NCI-H1105 treated with DMSO at 0.1 percent for 48 hours (cell line): ENCODE results near the gene CRNKL1.
A peak's percentile ranks its signal among the peaks of the same experiment; 100 is the strongest.

Experiments used
- DNase-seq: peaks from one replicate; lab custom pipeline; 2025; lab: John Stamatoyannopoulos, UW

Gene CRNKL1

GRCh38 chr20:20052074-20052970 lies at the start of gene CRNKL1, which contains the start of gene CFAP61:
CRNKL1 (minus strand) TSS chr20:20052466; CDS start chr20:20052342, 124 bp downstream.
CFAP61 (plus strand) TSS chr20:20052532; CDS start chr20:20056654, 4,122 bp downstream.
- DNase-seq = peak; percentile 96

GRCh38 chr20:20100881-20101280 lies 48.6 kb upstream of the CRNKL1 start:
- DNase-seq = no peak

DNA sequence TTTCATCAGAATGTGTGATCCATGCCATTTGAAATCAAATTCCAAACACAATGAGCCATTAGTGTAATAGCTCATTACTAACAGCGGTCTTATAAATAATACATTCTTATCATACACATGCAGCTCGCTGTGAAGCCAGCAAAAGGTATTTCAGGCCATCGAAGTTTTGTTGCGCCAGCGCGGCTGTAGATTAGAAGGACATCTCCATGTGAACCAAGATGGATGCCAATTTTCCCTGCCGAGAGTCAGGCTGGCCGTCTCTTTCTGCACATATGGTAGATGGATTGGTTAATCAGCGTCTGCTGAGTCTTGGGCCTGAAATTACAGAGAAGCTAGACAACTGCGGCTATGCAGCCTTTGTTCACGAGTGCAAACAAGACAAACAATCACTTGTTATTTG lies 44.2 kb upstream of the CRNKL1 start:
- no peak for DNase-seq

DNA sequence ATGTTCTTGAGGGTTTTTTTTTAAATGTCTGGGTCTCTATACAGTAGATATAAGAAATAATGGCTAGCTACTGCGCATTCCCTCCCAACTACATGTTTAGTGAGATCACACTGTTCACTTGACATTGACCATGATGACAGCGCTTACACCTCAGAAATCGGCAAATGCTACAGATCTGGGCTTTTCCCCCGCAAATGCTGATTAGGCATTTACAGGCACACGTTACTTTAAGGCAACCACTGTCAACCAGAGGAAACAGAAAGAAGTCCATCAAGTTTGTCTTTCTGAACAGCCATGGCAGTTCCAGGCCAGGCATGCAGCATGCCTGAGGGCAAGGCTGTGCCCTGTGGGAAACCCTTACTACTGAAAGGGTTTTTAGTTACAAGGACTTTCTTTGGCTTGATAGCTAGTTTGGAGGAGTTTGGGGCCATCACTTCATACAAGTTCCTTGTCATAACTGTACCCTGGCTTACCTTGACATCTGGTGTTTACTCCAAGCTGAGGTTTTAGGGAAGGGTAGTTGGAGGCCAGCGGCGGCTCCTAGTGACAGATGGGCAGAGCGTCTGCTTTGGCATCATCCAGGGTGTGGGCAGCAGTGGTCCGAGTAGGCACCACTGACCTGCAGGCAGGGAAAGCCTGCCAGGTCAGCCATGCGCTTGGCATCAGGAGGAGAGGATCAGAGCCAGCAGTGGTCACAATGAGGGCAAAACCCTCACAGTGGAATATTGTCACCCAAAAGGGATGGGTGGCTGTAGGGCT lies 43.0 kb upstream of the CRNKL1 start:
- no peak for DNase-seq

GRCh38 chr20:20094410-20094809 lies 42.1 kb upstream of the CRNKL1 start:
- no peak for DNase-seq

DNA sequence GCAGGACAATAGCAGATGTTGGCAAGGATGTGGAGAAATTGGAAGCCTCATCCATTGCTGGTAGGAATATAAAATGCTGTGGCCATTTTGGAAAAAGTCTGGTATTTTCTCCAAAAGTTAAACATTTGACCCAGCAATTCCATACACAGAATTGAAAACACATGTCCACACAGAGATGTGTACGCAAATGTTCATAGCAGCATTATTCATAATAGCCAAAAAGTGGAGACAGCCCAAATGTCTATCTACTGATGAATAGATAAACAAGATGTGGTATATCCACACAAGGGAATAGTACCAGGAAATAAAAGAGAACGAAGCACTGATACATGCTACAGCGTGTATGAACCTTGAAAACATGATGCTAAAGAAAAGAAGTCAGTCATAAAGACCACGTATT lies 40.6 kb upstream of the CRNKL1 start:
- DNase-seq = no peak

GRCh38 chr20:20089939-20090338 lies 37.7 kb upstream of the CRNKL1 start:
- DNase-seq = no peak

GRCh38 chr20:20089018-20089417 lies 36.8 kb upstream of the CRNKL1 start:
- DNase-seq = no peak

DNA sequence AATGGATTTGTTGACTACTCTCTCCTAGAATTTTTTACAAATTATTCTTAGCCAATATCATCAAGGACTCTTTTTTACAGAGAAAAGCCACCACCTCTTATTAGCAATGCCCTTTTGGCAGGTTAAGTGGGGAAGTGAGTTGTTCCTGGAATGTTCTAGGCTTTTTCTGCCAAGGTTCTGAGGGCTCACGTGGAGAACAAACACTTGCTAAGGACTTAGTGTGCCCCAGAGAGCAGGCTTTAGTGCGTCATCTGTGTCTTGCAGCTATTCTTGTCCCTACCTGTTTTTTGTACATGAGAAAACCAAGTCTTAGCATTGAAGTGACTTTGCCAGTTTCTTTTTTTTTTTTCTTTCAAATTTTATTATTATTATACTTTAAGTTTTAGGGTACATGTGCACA lies 33.5 kb upstream of the CRNKL1 start:
- DNase-seq = no peak

DNA sequence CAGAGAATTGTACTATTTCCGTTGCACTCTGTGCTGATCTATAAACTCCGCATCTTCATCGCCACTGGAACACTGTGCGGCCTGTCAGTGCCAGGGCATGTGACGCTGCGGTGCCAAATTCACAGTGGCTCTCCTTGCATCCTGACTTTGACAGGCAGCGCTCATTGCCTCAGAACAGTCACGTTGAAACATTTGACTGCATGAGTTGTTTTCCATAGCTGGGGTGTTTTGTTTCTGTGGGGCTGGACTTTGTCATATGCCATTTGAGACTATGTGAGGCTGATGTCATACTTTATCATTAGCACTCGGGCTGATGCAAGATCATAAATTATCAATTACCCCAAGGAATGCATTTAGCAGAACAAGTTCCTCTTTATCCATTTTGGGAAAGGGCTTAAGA lies 32.8 kb upstream of the CRNKL1 start:
- DNase-seq = no peak

DNA sequence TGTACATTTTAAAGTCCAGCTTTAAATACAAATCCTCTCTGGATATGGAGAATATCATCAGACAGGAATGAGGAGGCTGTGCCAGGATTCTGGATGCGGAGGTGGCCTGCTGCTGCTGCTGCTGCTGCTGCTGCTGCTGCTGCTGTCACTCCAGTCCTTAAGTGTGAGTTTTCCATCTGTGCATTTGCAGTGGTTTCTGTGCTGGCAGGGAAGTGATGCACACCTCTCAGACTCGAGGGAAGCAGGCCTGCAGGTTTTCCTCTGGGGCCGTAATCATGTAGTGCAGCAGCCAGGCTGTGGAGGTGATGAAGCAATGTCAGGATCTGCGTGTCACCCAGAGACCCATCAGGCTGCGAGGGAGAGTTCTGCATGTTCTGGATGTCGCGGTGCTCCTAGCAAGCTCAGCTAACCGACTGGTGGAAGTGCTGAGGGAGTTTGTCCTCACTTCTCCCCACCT lies 32.1 kb upstream of the CRNKL1 start:
- no peak for DNase-seq

DNA sequence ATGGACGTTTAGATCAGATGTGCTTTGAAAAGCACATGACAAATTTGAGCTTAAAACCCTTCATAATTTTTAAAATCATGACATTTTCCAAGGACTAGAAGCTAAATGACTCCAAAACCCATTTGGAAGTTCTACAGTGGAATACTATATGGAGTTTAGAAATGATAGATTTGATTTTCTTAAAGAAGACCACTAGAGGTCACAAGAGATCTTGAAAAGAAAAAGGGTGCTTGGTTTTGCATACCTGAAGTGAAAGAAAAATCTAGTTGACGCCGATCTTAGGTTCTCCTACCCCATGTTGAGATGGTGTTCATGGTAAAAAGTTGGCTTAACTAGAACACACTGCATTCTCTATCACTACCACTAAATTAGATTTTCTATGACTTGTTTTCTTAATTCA lies 31.5 kb upstream of the CRNKL1 start:
- peak; percentile 73 for DNase-seq

- peak; percentile 53 for DNase-seq
Observed at GRCh38 chr20:20079102-20079784, 27.0 kb upstream of the CRNKL1 start.

DNA sequence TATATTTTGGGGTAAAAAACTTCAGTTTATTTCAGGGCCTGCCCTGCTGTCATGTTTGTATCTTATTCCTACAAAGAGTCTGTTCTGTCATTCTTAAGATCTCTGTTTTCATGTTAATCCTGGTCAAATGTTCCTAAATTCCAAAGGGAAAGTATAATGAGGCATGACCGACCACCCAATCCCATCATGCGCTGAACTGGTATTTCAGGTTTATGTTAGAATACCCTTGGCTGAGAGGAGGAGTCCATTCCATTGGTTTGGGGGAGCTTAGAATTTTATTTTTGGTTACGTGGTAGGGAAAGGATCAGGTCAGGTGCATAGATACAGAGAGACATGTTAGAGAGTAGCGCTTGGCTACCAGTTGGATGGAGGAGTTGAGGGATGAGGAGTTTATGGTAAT lies 25.8 kb upstream of the CRNKL1 start:
- DNase-seq = no peak

GRCh38 chr20:20076297-20077065 lies 24.2 kb upstream of the CRNKL1 start:
- DNase-seq = no peak

DNA sequence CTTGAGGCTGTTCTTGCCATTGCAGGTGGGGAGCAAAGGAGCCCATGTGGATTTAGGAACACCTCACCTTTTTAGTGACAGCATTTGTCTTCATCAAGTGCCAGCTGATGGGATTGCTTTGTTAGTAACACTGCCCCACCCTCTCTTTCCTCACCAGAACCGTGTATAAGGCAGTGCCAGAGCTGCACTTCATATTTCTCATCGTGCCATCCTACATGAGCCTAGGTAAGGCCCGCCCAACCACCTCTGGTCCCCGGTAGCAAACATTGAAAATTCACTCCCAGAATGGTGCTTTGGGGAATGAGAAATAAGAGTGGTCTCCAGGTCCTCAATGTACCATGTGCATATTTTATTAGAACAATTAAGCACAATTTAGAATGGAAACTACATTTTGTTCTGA lies 22.8 kb upstream of the CRNKL1 start:
- DNase-seq = no peak

GRCh38 chr20:20073801-20074371 lies 21.6 kb upstream of the CRNKL1 start:
- peak; percentile 16 for DNase-seq

DNA sequence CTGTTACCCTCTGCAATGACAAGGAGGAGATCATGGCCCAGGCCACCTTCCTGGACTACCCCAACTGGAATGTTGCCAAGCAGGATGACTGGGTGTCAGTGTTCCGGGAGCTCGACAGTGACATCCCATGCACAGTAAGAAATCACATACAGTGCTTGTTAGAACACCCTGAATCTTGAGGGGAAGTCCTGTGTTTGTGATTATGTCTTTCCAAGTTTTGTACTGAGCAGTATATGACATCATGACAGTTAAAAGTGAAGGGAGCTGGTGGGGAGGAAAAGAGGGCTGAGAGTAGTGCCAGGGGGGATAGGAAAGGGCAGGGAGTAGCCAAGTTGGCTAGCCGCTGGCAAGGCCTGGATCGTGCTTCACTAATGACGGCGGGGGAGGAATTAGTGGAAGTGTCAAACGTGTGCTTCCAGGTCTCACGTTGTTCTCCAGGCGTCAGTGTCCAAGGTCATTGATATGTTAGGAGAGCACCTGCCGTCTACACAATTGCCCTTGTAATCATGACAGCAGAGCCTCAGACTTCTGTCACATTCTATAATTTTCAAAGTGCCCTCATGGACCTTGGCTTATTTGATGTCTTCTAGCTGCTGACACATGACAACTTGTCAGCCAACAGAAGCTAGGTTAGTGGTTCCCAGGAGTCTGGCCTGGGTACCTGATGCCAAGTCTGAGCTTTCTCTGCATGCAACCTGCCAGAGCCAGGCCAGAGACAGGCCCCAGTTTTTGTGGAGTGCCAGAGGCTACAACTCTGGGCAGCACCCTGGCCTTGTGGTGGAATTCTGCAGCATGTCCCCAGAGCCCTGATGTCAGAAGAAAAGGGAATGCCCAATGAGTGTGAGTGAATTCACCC lies 18.8 kb upstream of the CRNKL1 start:
- no peak for DNase-seq

DNA sequence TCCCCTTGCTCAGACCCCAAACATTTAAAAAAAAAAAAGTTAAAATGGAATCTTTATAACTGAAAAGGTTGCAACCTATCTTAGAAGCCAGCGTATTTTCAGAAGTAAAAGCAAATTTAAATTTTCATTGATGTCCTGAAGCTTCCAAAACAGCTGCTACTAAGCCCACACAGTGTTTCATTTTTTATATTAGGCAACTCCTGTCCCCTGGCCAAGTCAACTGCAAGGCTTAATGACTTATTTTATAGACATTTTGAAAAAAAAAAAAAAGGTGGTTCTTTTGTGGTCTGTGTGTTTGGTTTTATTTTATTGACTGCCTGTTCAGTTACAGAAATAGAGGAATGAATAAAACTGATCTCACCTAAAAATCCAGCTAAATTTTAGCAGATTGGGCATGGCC lies 13.1 kb upstream of the CRNKL1 start:
- no peak for DNase-seq
